ENCODE results near the gene SLC16A6. TPM values are rescaled to one million over a fixed set of nuclear protein-coding genes. Genes with fewer than 3 reads are reported as not detected.

SLC16A6 gene
- total RNA-seq, 2 donors from 2014 or later, result 0.22 to 0.43 TPM

DNA sequence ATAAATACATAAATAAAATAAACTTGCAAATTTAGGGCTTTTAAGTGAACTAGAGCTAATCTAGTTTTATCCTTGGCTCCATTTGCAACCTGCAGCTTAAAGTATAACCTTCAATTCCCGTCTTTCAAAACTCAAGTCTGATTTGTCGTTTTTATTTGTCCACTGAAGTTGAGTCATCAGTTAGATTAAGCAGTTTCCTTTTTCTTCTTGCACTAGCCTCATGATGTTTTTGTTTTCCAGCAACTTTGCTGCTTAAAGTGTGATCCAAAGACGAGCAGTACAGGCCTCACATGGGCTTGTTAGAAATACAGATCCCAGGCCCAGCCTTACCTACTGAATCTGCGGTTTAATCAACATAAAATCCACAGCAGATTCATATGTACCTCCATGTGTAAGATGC lies 14.2 kb upstream of the SLC16A6 start:
- TF ChIP-seq, protein P1, sequence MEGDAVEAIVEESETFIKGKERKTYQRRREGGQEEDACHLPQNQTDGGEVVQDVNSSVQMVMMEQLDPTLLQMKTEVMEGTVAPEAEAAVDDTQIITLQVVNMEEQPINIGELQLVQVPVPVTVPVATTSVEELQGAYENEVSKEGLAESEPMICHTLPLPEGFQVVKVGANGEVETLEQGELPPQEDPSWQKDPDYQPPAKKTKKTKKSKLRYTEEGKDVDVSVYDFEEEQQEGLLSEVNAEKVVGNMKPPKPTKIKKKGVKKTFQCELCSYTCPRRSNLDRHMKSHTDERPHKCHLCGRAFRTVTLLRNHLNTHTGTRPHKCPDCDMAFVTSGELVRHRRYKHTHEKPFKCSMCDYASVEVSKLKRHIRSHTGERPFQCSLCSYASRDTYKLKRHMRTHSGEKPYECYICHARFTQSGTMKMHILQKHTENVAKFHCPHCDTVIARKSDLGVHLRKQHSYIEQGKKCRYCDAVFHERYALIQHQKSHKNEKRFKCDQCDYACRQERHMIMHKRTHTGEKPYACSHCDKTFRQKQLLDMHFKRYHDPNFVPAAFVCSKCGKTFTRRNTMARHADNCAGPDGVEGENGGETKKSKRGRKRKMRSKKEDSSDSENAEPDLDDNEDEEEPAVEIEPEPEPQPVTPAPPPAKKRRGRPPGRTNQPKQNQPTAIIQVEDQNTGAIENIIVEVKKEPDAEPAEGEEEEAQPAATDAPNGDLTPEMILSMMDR (IDR thresholded peaks at IDR 0.05), result no peak
- Histone ChIP-seq H3K4me1 (no peaks in the 10 kb centered on the region), H3K9me3 (no peaks in the 10 kb centered on the region), H3K27ac (no peak overlapping the region), H3K27me3 (no peaks in the 10 kb centered on the region), H3K36me3 (no peaks in the 10 kb centered on the region), H3K4me3 (no peak overlapping the region)
- no peak for DNase-seq (ENCODE audit: low spot score)

DNA sequence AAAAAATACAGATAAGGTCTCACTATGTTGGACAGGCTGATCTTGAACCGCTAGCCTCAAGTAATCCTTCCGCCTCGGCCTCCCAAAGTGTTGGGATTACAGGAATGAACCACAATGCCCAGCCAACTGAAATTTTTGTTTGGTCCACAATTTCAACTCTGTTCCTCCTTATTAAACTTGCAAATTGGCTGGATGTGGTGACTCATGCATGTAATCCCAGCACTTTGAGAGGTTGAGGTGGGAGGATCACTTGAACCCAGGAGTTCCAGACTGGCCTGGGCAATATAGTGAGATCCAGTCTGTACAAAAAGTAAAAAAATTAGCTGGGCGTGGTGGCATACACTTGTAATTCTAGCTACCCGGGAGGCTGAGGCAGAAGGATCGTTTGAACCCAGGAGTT lies 13.8 kb upstream of the SLC16A6 start:
- Histone ChIP-seq H3K4me1 (no peaks in the 10 kb centered on the region), H3K9me3 (no peaks in the 10 kb centered on the region), H3K36me3 (no peaks in the 10 kb centered on the region), H3K27me3 (no peaks in the 10 kb centered on the region), H3K4me3 (no peak overlapping the region), H3K27ac (no peak overlapping the region)
- TF ChIP-seq, protein P1 (IDR thresholded peaks at IDR 0.05), result no peak
- no peak for DNase-seq (ENCODE audit: low spot score)

DNA sequence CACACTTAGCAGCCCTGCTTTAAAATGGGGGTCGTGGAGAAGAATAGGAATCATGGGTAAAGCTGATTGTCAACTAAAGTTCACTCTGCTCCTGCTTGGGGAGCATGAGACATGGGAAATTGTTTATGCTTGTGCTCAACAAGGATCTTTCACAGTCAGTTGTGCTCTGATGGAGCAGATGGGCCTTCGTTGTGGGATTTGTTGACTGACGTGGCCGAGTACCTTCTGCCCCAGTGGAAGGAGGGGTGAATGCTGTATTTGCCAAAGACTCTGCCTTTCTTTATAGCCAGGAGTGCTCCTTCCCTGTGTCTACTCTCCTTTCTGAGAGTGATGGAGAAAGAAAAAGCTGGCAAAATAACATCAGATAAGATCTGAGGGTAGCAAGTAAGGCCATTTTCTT lies 11.7 kb upstream of the SLC16A6 start:
- no peaks in the 10 kb centered on the region for H3K9me3 ChIP-seq
- H3K27me3 ChIP-seq, result no peaks in the 10 kb centered on the region
- H3K27ac ChIP-seq, result no peak overlapping the region
- TF ChIP-seq, protein P1 (IDR thresholded peaks at IDR 0.05), result no peak
- DNase-seq (ENCODE audit: low spot score), result no peak
- H3K4me3 ChIP-seq, result no peak overlapping the region
- H3K36me3 ChIP-seq, result no peaks in the 10 kb centered on the region
- H3K4me1 ChIP-seq, result no peaks in the 10 kb centered on the region

DNA sequence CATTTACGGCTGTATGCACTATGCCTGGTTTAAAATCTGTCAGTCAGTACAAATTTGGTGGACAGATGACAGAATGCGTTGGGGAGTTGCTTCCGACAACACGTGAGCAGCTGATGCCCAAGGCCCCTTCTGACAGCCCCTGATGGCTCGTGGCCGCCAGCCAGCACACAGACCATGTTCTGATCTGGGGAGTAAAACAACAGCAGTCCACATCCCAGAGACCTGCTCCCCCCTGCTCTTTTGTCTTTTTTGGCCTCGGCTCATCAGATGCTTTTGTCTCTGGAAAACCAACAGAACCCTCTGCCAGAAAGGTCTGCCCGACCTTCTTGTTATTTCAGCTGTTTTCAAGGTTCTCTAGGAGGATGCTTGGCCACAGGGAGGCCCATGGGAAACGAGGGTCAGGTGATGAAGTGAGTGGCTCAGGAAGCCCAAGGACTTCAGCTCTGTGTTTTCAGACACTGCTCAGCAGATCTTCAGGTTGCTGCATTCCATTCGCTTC lies 11.2 kb upstream of the SLC16A6 start:
- Histone ChIP-seq H3K27ac (no peak overlapping the region), H3K36me3 (no peaks in the 10 kb centered on the region), H3K9me3 (no peaks in the 10 kb centered on the region), H3K27me3 (no peaks in the 10 kb centered on the region), H3K4me1 (no peaks in the 10 kb centered on the region), H3K4me3 (no peak overlapping the region)
- DNase-seq (ENCODE audit: low spot score), result no peak
- TF ChIP-seq, protein P1 (IDR thresholded peaks at IDR 0.05), result no peak

DNA sequence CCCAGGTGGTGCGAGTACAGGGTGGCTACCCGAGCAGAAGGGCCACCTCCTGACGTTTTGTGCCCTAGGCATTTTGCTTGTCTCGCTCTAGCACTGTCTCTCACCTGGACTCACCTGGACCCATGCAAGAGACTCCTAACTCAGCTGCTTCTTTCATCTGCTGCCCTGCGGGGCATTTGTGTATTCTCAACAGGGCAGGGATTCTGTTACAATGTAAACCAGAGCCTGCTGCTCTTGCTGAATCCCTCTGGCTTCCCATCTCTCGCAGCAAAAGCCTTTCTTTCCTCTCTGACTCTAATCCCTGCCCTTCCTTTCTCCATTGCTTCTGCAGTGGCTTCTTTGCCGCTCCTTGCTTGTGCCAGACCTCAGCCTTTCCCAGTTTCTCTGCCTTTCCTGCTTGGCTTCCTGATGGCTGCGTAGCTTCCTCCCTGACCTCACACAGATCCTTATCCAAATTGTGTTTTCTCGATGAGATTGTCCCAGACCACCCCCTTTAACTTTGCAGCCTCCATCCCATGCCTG lies 10.6 kb upstream of the SLC16A6 start:
- H3K36me3 ChIP-seq, result no peaks in the 10 kb centered on the region
- H3K4me3 ChIP-seq, result no peak overlapping the region
- no peaks in the 10 kb centered on the region for H3K27me3 ChIP-seq
- TF ChIP-seq, protein P1 (IDR thresholded peaks at IDR 0.05), result no peak
- DNase-seq (ENCODE audit: low spot score), result no peak
- H3K4me1 ChIP-seq, result no peaks in the 10 kb centered on the region
- H3K27ac ChIP-seq, result no peak overlapping the region
- no peaks in the 10 kb centered on the region for H3K9me3 ChIP-seq

DNA sequence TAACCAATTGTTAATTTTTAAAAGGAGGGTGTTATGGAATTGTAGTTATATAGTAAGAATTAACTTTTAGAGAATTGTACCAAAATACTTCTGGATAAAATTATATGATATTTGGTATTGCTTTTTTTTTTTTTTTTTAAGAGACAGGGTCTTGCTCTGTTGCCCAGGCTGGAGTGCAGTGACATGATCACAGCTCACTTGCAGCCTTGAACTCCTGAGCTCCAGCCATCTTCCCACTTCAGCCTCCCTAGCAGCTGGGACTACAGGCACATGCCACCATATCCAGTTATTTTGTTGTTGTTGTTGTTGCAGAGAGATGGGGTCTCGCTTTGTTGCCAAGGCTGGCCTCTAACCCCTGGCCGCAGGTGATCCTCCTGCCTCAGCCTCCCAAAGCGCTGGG lies 8.9 kb upstream of the SLC16A6 start:
- Histone ChIP-seq H3K4me3 (no peak overlapping the region), H3K27me3 (no peaks in the 10 kb centered on the region), H3K36me3 (no peaks in the 10 kb centered on the region), H3K27ac (no peak overlapping the region), H3K4me1 (no peaks in the 10 kb centered on the region), H3K9me3 (no peaks in the 10 kb centered on the region)
- no peak for DNase-seq (ENCODE audit: low spot score)
- TF ChIP-seq, protein P1 (IDR thresholded peaks at IDR 0.05), result no peak

Measured in right atrium auricular region (tissue), 2 donors.